GM12878 (cell line): ENCODE data around the gene ZBTB7B. TPM values are rescaled to one million over a fixed set of nuclear protein-coding genes. Genes with fewer than 3 reads are reported as not detected.

Source experiments
- ATAC-seq: fragments of 200-7000 bp; cut with Tn5 transposase; 3 replicates; pipeline ENCODE4 v1.9.1; 2020; ENCODE audit warnings: mild to moderate bottlenecking, moderate library complexity
- BruUV-seq: library from RNA; stranded (reverse); fragments of 400-500 nt; replicated peaks from 2 replicates; lab custom pipeline; 2021; lab: Mats Ljungman, UMichigan
- CTCF ChIA-PET: fragments of 300-600 bp; sonication (Branson Sonifier 250); formaldehyde crosslinking; extraction: SDS; loops from one replicate; lab custom pipeline; 2021; ENCODE audit warnings: inconsistent platforms; lab: Yijun Ruan, JAX
- POLR2A ChIA-PET: fragments of 350-600 bp; formaldehyde crosslinking; extraction: SDS; loops from one replicate; lab custom pipeline; 2021; ENCODE audit warnings: inconsistent platforms; lab: Charles Lee
- RAD21 ChIA-PET: fragments of 300-600 bp; sonication (Branson Sonifier 250); formaldehyde crosslinking; loops from one replicate; lab custom pipeline; 2023; ENCODE audit warnings: antibody characterized with exemption; ENCODE audit not compliant: unreplicated experiment; lab: Charles Lee
- SMC1A ChIA-PET: fragments of 300-600 bp; sonication (Branson Sonifier 250); formaldehyde crosslinking; loops from one replicate; lab custom pipeline; 2023; ENCODE audit not compliant: unreplicated experiment, uncharacterized antibody; lab: Charles Lee
- DNase-seq: peaks from one replicate; pipeline ENCODE4 v3.0.0-alpha.2; 2011; ENCODE audit warnings: low read depth, low spot score
- FAIRE-seq: peaks from 3 replicates; lab custom pipeline; 2011; peaks lifted over from hg19 to GRCh38; lab: Jason Lieb, UNC
- H2AFZ ChIP-seq: 2 replicates; pipeline ENCODE4 v1.6.0; 2011; ENCODE audit warnings: low read depth, low read length, control low read depth; ENCODE audit not compliant: control insufficient read depth
- H3K27ac ChIP-seq: 2 replicates; pipeline ENCODE4 v1.5.1; 2011; ENCODE audit warnings: control low read depth; ENCODE audit not compliant: control insufficient read depth, insufficient read depth
- H3K27me3 ChIP-seq, 2 experiments: replicated peaks in 1 of 2; 2 replicates each; pipeline versions ENCODE4 v1.6.0 to v1.6.1; 2011; ENCODE audit warnings: low read length in 1 of 2; ENCODE audit not compliant: control insufficient read depth in 2 of 2, insufficient read depth in 2 of 2
- H3K36me3 ChIP-seq, 2 experiments: 2 replicates each; pipeline ENCODE4 v1.5.1; 2011; ENCODE audit warnings: low read length in 1 of 2; ENCODE audit not compliant: control insufficient read depth in 2 of 2, insufficient read depth in 2 of 2
- H3K4me1 ChIP-seq: 2 replicates; pipeline ENCODE4 v1.6.1; 2011; ENCODE audit warnings: mild to moderate bottlenecking, low read length, moderate library complexity, mixed read lengths; ENCODE audit not compliant: control insufficient read depth, insufficient read depth
- H3K4me2 ChIP-seq: 2 replicates; pipeline ENCODE4 v1.6.0; 2011; ENCODE audit warnings: control low read depth; ENCODE audit not compliant: control insufficient read depth, insufficient read depth
- H3K4me3 ChIP-seq: fragments of 200-600 bp; sonication (generic); 2 replicates; pipeline ENCODE4 v1.5.1; 2016
- H3K79me2 ChIP-seq: 2 replicates; pipeline ENCODE4 v1.6.0; 2011; ENCODE audit warnings: low read length; ENCODE audit not compliant: control insufficient read depth, insufficient read depth
- H3K9ac ChIP-seq: 2 replicates; pipeline ENCODE4 v1.8.0; 2011; ENCODE audit warnings: low read length, control low read depth, mixed read lengths; ENCODE audit not compliant: control insufficient read depth, insufficient read depth
- H3K9me3 ChIP-seq: replicated peaks from 3 replicates; pipeline ENCODE4 v1.5.1; 2011; ENCODE audit warnings: mild to moderate bottlenecking, low read length; ENCODE audit not compliant: control insufficient read depth, insufficient read depth
- H4K20me1 ChIP-seq: 2 replicates; pipeline ENCODE4 v1.6.0; 2011; ENCODE audit not compliant: control insufficient read depth, insufficient read depth
- CREB1 ChIP-seq: IDR thresholded peaks from 2 replicates; pipeline ENCODE4 v1.6.1; 2012; ENCODE audit warnings: low read depth, mild to moderate bottlenecking, inconsistent platforms
- CREM ChIP-seq: IDR thresholded peaks from 2 replicates; pipeline ENCODE4 v1.6.1; 2014; ENCODE audit warnings: antibody characterized with exemption, low read depth
- CTCF ChIP-seq, 3 experiments: IDR thresholded peaks in 2 of 3; conservative IDR thresholded peaks in 1 of 3; 2 replicates each; pipeline ENCODE4 v1.5.1; 2011; ENCODE audit warnings: low read depth in 3 of 3, low read length in 3 of 3, mild to moderate bottlenecking in 3 of 3, control low read depth in 2 of 3, moderate library complexity in 2 of 3, inconsistent platforms in 1 of 3, mixed read lengths in 1 of 3; ENCODE audit not compliant: control insufficient read depth in 2 of 3, insufficient read depth in 1 of 3; ENCODE audit errors: extremely low read depth in 1 of 3
- DPF2 ChIP-seq: fragments of 450-650 bp; IDR thresholded peaks from 2 replicates; pipeline ENCODE4 v1.6.1; 2017; ENCODE audit warnings: mild to moderate bottlenecking
- IKZF1 ChIP-seq: fragments of 450-650 bp; conservative IDR thresholded peaks from 2 replicates; pipeline ENCODE4 v1.6.1; 2017; ENCODE audit warnings: antibody characterized with exemption, mild to moderate bottlenecking
- KDM1A ChIP-seq: fragments of 200-600 bp; sonication (generic); IDR thresholded peaks from 2 replicates; pipeline ENCODE4 v1.6.1; 2016; ENCODE audit warnings: borderline replicate concordance
- NKRF ChIP-seq: fragments of 450-650 bp; conservative IDR thresholded peaks from 2 replicates; pipeline ENCODE4 v1.6.1; 2017; ENCODE audit warnings: mild to moderate bottlenecking, moderate library complexity
- STAT1 ChIP-seq: fragments of 450-650 bp; conservative IDR thresholded peaks from 2 replicates; pipeline ENCODE4 v1.6.1; 2014; ENCODE audit warnings: antibody characterized with exemption, mild to moderate bottlenecking
- SUZ12 ChIP-seq: fragments of 200-600 bp; sonication (generic); IDR thresholded peaks from one replicate; pipeline ENCODE4 v1.6.1; 2018; ENCODE audit warnings: antibody characterized with exemption, mild to moderate bottlenecking; ENCODE audit not compliant: unreplicated experiment
- ZBED1 ChIP-seq: IDR thresholded peaks from 2 replicates; pipeline ENCODE4 v1.6.1; 2016; ENCODE audit warnings: borderline replicate concordance
- WGBS: methylation state at CpG from one replicate; pipeline ENCODE4 v1.1.6; 2016; ENCODE audit warnings: low lambda C conversion rate; ENCODE audit not compliant: insufficient replicate concordance, insufficient coverage; ENCODE audit errors: missing lambda C conversion rate; 5-methylcytosine and 5-hydroxymethylcytosine counted together
- in situ Hi-C: fragments of 300-500 bp; cut with MboI; formaldehyde crosslinking; loops from 9 replicates; pipeline ENCODE4 v1.14.3; 2018; ENCODE audit warnings: mixed read lengths
- intact Hi-C: fragments of 100-400 bp; cut with micrococcal nuclease; formaldehyde crosslinking; loops from one replicate; pipeline ENCODE4 v1.14.2; 2022; ENCODE audit not compliant: unreplicated experiment
- polyA plus RNA-seq, 11 experiments: library from polyadenylated mRNA; depleted of rRNA in 4 of 11; unstranded in 6 of 11; stranded (reverse) in 5 of 11; fragments of >200 nt; fragmentation: Nextera tagmentation in 4 of 11; fragmentation: Illumina TruSeq in 1 of 11; extraction: Ambion mirVana in 4 of 11; extraction: Trizol in 1 of 11; gene quantifications; 1 replicate in 1 of 11; 2 replicates in 10 of 11; pipeline versions ENCODE4 v1.2.1 to v1.2.3, GENCODE V29; 2011 to 2016; ENCODE audit warnings: inconsistent platforms in 2 of 11, missing spikeins in 2 of 11, low read depth in 1 of 11
- total RNA-seq, 4 experiments: library from RNA; depleted of rRNA in 3 of 4; stranded (reverse); fragments of >200 nt in 3 of 4; fragmentation: Illumina TruSeq in 1 of 4; extraction: Trizol in 1 of 4; gene quantifications; 2 replicates each; pipeline versions ENCODE4 v1.2.1 to v1.2.3, GENCODE V29; 2013 to 2021
- TF ChIP-seq, protein P1 (sequence below): IDR thresholded peaks from 2 replicates; pipeline ENCODE4 v1.6.1; 2011; ENCODE audit warnings: mild to moderate bottlenecking, low read depth, low read length, moderate library complexity; ENCODE audit not compliant: insufficient replicate concordance
- TF ChIP-seq, protein P2 (sequence below): fragments of 450-650 bp; IDR thresholded peaks from 2 replicates; pipeline ENCODE4 v1.6.1; 2017; ENCODE audit warnings: mild to moderate bottlenecking, low read depth, inconsistent platforms; ENCODE audit not compliant: poor library complexity, severe bottlenecking

Gene ZBTB7B
- total and polyA plus RNA-seq, 10 of the 15 experiments (the other 5 are each of a cell fraction or from before 2014, with no cell fraction given), result 0.11 to 44.9 (median 11.3) TPM

DNA sequence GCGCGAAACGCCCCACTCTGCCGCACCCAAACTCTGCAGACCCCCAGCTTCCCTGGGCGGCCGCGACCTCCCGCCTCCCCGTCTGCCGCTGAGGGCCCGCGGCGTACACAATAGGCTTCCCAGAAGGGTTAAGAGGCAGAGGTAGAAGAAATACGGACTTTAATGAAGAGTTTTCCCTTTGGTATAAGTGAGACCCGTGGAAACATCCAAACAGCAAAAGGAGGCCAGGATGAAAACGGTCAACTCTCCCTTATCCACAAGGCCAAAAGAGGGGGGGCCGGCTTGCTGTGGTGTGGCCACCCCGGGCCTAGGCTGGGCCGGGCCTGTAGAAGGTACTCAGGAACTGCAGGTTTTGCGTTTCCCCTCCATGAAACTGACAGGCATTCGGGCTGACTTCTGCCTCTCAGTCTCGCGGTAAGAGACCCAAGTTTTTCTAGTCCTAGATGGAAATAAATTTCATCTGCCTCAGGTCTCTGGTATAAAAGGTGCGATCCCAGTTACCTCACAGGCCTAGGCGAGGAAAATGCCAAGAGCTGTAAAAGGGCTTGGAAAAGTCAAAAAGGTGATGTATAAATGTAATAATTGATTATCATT is 40.3 kb upstream of the ZBTB7B start (continued):
- 0 out of 2 replicates have a peak, but pooled peaks have one; percentile 74 for TF ChIP-seq NKRF

DNA sequence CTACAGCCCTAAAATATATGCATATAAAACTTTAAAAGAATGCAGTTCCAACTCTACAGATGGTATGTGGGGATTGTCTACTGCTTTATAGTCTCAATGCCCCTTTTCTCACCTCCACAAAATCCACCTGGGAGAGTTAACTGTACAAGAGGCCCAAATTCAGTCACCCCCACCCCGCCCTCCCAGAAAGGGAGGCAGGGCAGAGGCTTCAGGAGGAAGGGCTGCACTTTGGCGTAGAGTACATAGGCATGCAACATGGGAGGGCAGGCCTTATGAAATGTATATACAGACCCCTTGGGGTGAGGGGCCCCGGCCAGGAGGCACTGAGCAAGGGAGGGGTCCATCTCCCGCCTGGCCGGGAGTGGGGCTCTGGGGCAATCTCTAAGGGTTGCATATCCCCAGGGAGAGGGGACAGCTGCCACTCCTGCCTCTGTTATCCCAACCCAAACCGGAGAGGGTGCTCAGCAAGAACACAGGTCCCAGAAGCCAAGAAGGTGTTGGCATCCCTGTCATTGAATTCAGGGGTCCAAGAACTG is 39.7 kb upstream of the ZBTB7B start:
- no peak overlapping the region for H2AFZ ChIP-seq
- H3K79me2 ChIP-seq, result peaks cover 31% of the 10 kb centered on the region
- H3K4me1 ChIP-seq, result peaks cover 6% of the 10 kb centered on the region; the same call in 1 of the 2 replicates
- H3K9me3 ChIP-seq, result no peaks in the 10 kb centered on the region
- ATAC-seq, result no peak
- H3K36me3 ChIP-seq, result peaks cover 13 to 16% of the 10 kb centered on the region in 2 experiments; a peak in 3 of 4 replicates
- H3K27me3 ChIP-seq, result no peaks in the 10 kb centered on the region
- CTCF ChIA-PET, result interaction anchor here (0.9 to 2.7 kb wide), 5 partner anchors 8 to 54 kb away, joined by 3 to 16 read pairs (median 13); partner anchors contain the start of gene SHC1
- DNase-seq, result no peak
- no peaks in the 10 kb centered on the region for H4K20me1 ChIP-seq
- POLR2A ChIA-PET, result interaction anchor here (0.6 to 12.3 kb wide), 4 partner anchors 10 to 49 kb away, joined by 3 to 140 read pairs (median 4); partner anchors contain the start of genes CKS1B and SHC1
- intact Hi-C loops, result loop anchor here (5.0 kb wide), 1 partner anchor 39 kb away; the partner anchor contains the start of gene ZBTB7B
- RAD21 ChIA-PET, result no interaction called here
- peak overlapping the region; percentile 88 for H3K4me3 ChIP-seq
- no peak for FAIRE-seq
- H3K27ac ChIP-seq, result peak overlapping the region; percentile 97; the same call in 1 of the 2 replicates
- SMC1A ChIA-PET, result interaction anchor here (1.2 to 3.1 kb wide), 4 partner anchors 7 to 54 kb away, joined by 3 to 14 read pairs (median 8); partner anchors contain the start of gene SHC1
- 81% methylated on average over 6 of the region's 6 CpGs for WGBS
- no TSS peak for BruUV-seq
- in situ Hi-C loops, result no loop called here
- peak overlapping the region; percentile 81 for H3K9ac ChIP-seq
- peak overlapping the region; percentile 86 for H3K4me2 ChIP-seq
- no peak for TF ChIP-seq CTCF (IDR thresholded peaks at IDR 0.05 in 2 of 3, conservative IDR thresholded peaks at IDR 0.05 in 1 of 3; ENCODE audit: control insufficient read depth in 2 of 3, extremely low read depth in 1 of 3, insufficient read depth in 1 of 3, low read depth in 3 of 3, low read length in 3 of 3)
- TF ChIP-seq CREM, result no peak
- no peak for TF ChIP-seq IKZF1
- TF ChIP-seq STAT1, result no peak
- no peak for TF ChIP-seq KDM1A
- no peak for TF ChIP-seq SUZ12
- no peak for TF ChIP-seq ZBED1
- TF ChIP-seq, protein P1, sequence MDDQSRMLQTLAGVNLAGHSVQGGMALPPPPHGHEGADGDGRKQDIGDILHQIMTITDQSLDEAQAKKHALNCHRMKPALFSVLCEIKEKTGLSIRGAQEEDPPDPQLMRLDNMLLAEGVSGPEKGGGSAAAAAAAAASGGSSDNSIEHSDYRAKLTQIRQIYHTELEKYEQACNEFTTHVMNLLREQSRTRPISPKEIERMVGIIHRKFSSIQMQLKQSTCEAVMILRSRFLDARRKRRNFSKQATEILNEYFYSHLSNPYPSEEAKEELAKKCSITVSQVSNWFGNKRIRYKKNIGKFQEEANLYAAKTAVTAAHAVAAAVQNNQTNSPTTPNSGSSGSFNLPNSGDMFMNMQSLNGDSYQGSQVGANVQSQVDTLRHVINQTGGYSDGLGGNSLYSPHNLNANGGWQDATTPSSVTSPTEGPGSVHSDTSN, result no peak
- TF ChIP-seq CREB1, result no peak
- TF ChIP-seq, protein P2, sequence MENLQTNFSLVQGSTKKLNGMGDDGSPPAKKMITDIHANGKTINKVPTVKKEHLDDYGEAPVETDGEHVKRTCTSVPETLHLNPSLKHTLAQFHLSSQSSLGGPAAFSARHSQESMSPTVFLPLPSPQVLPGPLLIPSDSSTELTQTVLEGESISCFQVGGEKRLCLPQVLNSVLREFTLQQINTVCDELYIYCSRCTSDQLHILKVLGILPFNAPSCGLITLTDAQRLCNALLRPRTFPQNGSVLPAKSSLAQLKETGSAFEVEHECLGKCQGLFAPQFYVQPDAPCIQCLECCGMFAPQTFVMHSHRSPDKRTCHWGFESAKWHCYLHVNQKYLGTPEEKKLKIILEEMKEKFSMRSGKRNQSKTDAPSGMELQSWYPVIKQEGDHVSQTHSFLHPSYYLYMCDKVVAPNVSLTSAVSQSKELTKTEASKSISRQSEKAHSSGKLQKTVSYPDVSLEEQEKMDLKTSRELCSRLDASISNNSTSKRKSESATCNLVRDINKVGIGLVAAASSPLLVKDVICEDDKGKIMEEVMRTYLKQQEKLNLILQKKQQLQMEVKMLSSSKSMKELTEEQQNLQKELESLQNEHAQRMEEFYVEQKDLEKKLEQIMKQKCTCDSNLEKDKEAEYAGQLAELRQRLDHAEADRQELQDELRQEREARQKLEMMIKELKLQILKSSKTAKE, result no peak
- TF ChIP-seq DPF2, result no peak
